ENCODE results near the gene ZNF638. TPM values are rescaled to one million over a fixed set of nuclear protein-coding genes. Genes with fewer than 3 reads are reported as not detected.

ZNF638 gene
- total RNA-seq, 1 donor, result 152 TPM

DNA sequence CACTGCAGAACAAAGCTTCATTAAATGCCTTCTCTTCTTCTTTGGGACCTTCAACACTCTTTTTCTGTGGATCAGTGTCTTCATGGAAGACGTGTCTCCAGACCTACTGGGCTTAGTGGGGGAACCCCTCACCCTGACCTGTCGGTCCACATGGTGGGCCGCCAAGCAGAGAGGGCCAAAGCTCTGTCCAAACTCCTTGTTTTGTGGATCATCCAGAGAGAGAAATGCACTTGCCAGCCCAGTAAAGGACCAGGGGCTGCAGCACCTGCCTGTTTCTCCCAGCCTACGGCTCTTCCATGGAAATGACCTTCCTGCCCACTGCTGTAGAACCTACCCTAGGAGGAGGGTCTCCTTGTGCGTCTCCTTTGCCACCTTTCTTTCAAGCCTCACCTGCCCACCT lies 147.7 kb downstream of the ZNF638 start:
- Histone ChIP-seq H4K20me1 (ENCODE audit: insufficient read depth, low read length) (no peaks in the 10 kb centered on the region), H3K4me3 (ENCODE audit: insufficient read depth, low read length) (no peak overlapping the region), H2AFZ (ENCODE audit: low read length) (no peak overlapping the region), H3K4me1 (ENCODE audit: insufficient read depth, low read length) (no peaks in the 10 kb centered on the region), H3K27ac (ENCODE audit: low read depth, low read length) (no peak overlapping the region), H3K9me3 (ENCODE audit: low read depth, low read length) (no peaks in the 10 kb centered on the region), H3K79me2 (ENCODE audit: insufficient read depth, low read length) (no peaks in the 10 kb centered on the region), H3K27me3 (ENCODE audit: insufficient read depth, low read length) (peaks cover 11% of the 10 kb centered on the region), H3K4me2 (ENCODE audit: insufficient read depth, low read length) (no peak overlapping the region), H3K36me3 (ENCODE audit: insufficient read depth, low read length) (no peaks in the 10 kb centered on the region)
- no peak for DNase-seq (ENCODE audit: insufficient read length, low spot score, missing footprints)
- TF ChIP-seq, protein P1, sequence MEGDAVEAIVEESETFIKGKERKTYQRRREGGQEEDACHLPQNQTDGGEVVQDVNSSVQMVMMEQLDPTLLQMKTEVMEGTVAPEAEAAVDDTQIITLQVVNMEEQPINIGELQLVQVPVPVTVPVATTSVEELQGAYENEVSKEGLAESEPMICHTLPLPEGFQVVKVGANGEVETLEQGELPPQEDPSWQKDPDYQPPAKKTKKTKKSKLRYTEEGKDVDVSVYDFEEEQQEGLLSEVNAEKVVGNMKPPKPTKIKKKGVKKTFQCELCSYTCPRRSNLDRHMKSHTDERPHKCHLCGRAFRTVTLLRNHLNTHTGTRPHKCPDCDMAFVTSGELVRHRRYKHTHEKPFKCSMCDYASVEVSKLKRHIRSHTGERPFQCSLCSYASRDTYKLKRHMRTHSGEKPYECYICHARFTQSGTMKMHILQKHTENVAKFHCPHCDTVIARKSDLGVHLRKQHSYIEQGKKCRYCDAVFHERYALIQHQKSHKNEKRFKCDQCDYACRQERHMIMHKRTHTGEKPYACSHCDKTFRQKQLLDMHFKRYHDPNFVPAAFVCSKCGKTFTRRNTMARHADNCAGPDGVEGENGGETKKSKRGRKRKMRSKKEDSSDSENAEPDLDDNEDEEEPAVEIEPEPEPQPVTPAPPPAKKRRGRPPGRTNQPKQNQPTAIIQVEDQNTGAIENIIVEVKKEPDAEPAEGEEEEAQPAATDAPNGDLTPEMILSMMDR (IDR thresholded peaks at IDR 0.05; ENCODE audit: extremely low read depth, low read depth, low read length), result no peak

DNA sequence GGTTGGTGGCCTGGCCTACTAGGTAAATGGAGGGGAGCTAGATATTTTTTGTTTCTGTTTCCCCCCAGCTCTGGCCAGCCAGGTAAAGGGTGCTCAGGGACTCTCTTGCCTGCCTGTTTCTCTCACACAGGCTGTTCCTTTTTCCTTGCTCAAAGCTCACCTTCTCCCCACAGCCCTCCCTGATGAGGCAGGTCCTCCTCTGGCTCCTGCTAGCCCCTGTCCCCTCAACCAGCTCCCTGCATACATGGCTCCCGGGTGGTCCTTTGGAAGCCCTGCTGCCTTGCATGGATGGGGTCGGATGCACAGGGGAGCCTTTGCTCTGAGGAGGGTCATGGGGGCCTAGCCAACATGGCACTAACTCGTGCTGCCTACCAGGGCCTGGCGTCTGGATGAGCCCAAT lies 149.5 kb downstream of the ZNF638 start:
- H3K4me1 ChIP-seq (ENCODE audit: insufficient read depth, low read length), result no peaks in the 10 kb centered on the region
- no peaks in the 10 kb centered on the region for H3K36me3 ChIP-seq (ENCODE audit: insufficient read depth, low read length)
- TF ChIP-seq, protein P1 (IDR thresholded peaks at IDR 0.05; ENCODE audit: extremely low read depth, low read depth, low read length), result no peak
- no peak overlapping the region for H3K4me2 ChIP-seq (ENCODE audit: insufficient read depth, low read length)
- no peak overlapping the region for H3K4me3 ChIP-seq (ENCODE audit: insufficient read depth, low read length)
- H3K27ac ChIP-seq (ENCODE audit: low read depth, low read length), result no peak overlapping the region
- no peaks in the 10 kb centered on the region for H4K20me1 ChIP-seq (ENCODE audit: insufficient read depth, low read length)
- no peaks in the 10 kb centered on the region for H3K9me3 ChIP-seq (ENCODE audit: low read depth, low read length)
- peaks cover 12% of the 10 kb centered on the region for H3K27me3 ChIP-seq (ENCODE audit: insufficient read depth, low read length)
- no peak overlapping the region for H2AFZ ChIP-seq (ENCODE audit: low read length)
- no peaks in the 10 kb centered on the region for H3K79me2 ChIP-seq (ENCODE audit: insufficient read depth, low read length)
- DNase-seq (ENCODE audit: insufficient read length, low spot score, missing footprints), result no peak

GRCh38 chr2:71482055-71482454 lies 150.5 kb downstream of the ZNF638 start:
- TF ChIP-seq, protein P1 (IDR thresholded peaks at IDR 0.05; ENCODE audit: extremely low read depth, low read depth, low read length), result no peak
- Histone ChIP-seq H3K27ac (ENCODE audit: low read depth, low read length) (no peak overlapping the region), H3K4me2 (ENCODE audit: insufficient read depth, low read length) (no peak overlapping the region), H3K27me3 (ENCODE audit: insufficient read depth, low read length) (peaks cover 14% of the 10 kb centered on the region), H4K20me1 (ENCODE audit: insufficient read depth, low read length) (no peaks in the 10 kb centered on the region), H3K79me2 (ENCODE audit: insufficient read depth, low read length) (no peaks in the 10 kb centered on the region), H3K36me3 (ENCODE audit: insufficient read depth, low read length) (no peaks in the 10 kb centered on the region), H2AFZ (ENCODE audit: low read length) (no peak overlapping the region), H3K4me1 (ENCODE audit: insufficient read depth, low read length) (no peaks in the 10 kb centered on the region), H3K4me3 (ENCODE audit: insufficient read depth, low read length) (no peak overlapping the region), H3K9me3 (ENCODE audit: low read depth, low read length) (no peaks in the 10 kb centered on the region)
- no peak for DNase-seq (ENCODE audit: insufficient read length, low spot score, missing footprints)

DNA sequence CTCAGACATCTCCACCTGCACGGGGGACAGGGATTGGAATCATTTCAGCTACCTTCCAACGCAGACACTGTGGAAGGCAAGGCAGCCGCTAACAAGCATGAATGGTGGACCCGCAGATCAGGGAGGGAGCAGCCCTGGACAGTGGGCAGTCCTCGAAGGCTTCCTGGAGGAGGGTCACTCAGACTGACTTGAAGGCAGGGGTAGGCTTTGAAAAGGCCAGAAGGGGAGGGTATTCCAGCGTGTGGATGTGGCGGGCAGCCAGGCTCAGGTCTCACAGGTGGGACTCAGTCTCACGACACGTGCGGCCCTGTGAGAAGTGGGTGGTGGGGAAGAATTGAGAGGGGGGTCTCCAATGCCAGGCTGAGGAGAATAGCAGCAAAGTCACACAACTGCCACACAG lies 151.7 kb downstream of the ZNF638 start:
- H3K36me3 ChIP-seq (ENCODE audit: insufficient read depth, low read length), result no peaks in the 10 kb centered on the region
- no peaks in the 10 kb centered on the region for H3K4me1 ChIP-seq (ENCODE audit: insufficient read depth, low read length)
- H3K4me2 ChIP-seq (ENCODE audit: insufficient read depth, low read length), result no peak overlapping the region
- H3K4me3 ChIP-seq (ENCODE audit: insufficient read depth, low read length), result no peak overlapping the region
- H2AFZ ChIP-seq (ENCODE audit: low read length), result no peak overlapping the region
- no peaks in the 10 kb centered on the region for H4K20me1 ChIP-seq (ENCODE audit: insufficient read depth, low read length)
- no peaks in the 10 kb centered on the region for H3K9me3 ChIP-seq (ENCODE audit: low read depth, low read length)
- peaks cover 14% of the 10 kb centered on the region for H3K27me3 ChIP-seq (ENCODE audit: insufficient read depth, low read length)
- no peak overlapping the region for H3K27ac ChIP-seq (ENCODE audit: low read depth, low read length)
- no peaks in the 10 kb centered on the region for H3K79me2 ChIP-seq (ENCODE audit: insufficient read depth, low read length)
- TF ChIP-seq, protein P1 (IDR thresholded peaks at IDR 0.05; ENCODE audit: extremely low read depth, low read depth, low read length), result no peak
- no peak for DNase-seq (ENCODE audit: insufficient read length, low spot score, missing footprints)

Measured in osteoblast (primary cell).